GM15510 (cell line): ENCODE measurements around the gene USP20.

Experiments
- POLR2A ChIP-seq: IDR thresholded peaks from 3 replicates; pipeline ENCODE4 v1.6.1; 2011; ENCODE audit warnings: borderline replicate concordance; ENCODE audit not compliant: insufficient read length; ENCODE audit errors: extremely low read depth

USP20 gene

GRCh38 chr9:129860653-129861446 is 25.6 kb downstream of the USP20 start:
- no peak for TF ChIP-seq POLR2A

- no peak for TF ChIP-seq POLR2A
Measured at GRCh38 chr9:129861447-129861827, 26.2 kb downstream of the USP20 start.

- no peak for TF ChIP-seq POLR2A
Measured at GRCh38 chr9:129863059-129863690, 27.9 kb downstream of the USP20 start.

GRCh38 chr9:129864991-129865647 is 29.9 kb downstream of the USP20 start:
- no peak for TF ChIP-seq POLR2A

GRCh38 chr9:129865668-129866320 is 30.5 kb downstream of the USP20 start:
- no peak for TF ChIP-seq POLR2A

GRCh38 chr9:129866394-129867135 is 31.3 kb downstream of the USP20 start:
- no peak for TF ChIP-seq POLR2A

- TF ChIP-seq POLR2A, result no peak
Measured at GRCh38 chr9:129867136-129868022, 32.1 kb downstream of the USP20 start.

- TF ChIP-seq POLR2A, result no peak
Measured at GRCh38 chr9:129868023-129868871, 33.0 kb downstream of the USP20 start.

GRCh38 chr9:129868872-129869486 is 33.7 kb downstream of the USP20 start:
- TF ChIP-seq POLR2A, result no peak

GRCh38 chr9:129869585-129870501 is 34.6 kb downstream of the USP20 start:
- no peak for TF ChIP-seq POLR2A

- TF ChIP-seq POLR2A, result no peak
Measured at GRCh38 chr9:129871046-129871445, 35.8 kb downstream of the USP20 start.
